HepG2 (cell line): ENCODE data around the gene MCRIP2. TPM values are rescaled to one million over a fixed set of nuclear protein-coding genes. Genes with fewer than 3 reads are reported as not detected.

Source experiments
- AHR ChIP-seq: IDR thresholded peaks from 2 replicates; pipeline ENCODE4 v1.6.1; 2018; ENCODE audit warnings: missing genetic modification reagents, missing compliant biosample characterization
- ASH2L ChIP-seq: fragments of 300-600, 200-600 bp; sonication (generic); IDR thresholded peaks from 2 replicates; pipeline ENCODE4 v1.7.0; 2017; ENCODE audit warnings: low read depth, mild to moderate bottlenecking, moderate library complexity, mixed read lengths, low read length; ENCODE audit not compliant: insufficient read length
- CENPT ChIP-seq: sonication (generic); formaldehyde crosslinking; IDR thresholded peaks from 2 replicates; pipeline ENCODE4 v1.8.0; 2022; ENCODE audit warnings: low read depth, mild to moderate bottlenecking, moderate library complexity, missing genetic modification reagents
- CHCHD3 ChIP-seq: sonication (generic); formaldehyde crosslinking; IDR thresholded peaks from 2 replicates; pipeline ENCODE4 v1.8.0; 2022; ENCODE audit warnings: mild to moderate bottlenecking, missing genetic modification reagents, moderate library complexity
- EEA1 ChIP-seq: sonication (generic); formaldehyde crosslinking; IDR thresholded peaks from 2 replicates; pipeline ENCODE4 v1.5.1; 2020; ENCODE audit warnings: mild to moderate bottlenecking, missing genetic modification reagents, borderline replicate concordance
- MED8 ChIP-seq: sonication (generic); formaldehyde crosslinking; IDR thresholded peaks from 2 replicates; pipeline ENCODE4 v1.8.1; 2023; ENCODE audit warnings: mild to moderate bottlenecking, missing genetic modification reagents; ENCODE audit not compliant: insufficient replicate concordance
- MTF2 ChIP-seq: sonication (generic); formaldehyde crosslinking; IDR thresholded peaks from 2 replicates; pipeline ENCODE4 v1.5.0; 2020; ENCODE audit warnings: missing genetic modification reagents, borderline replicate concordance
- PCBP2 ChIP-seq: fragments of 200-400 bp; formaldehyde crosslinking; optimal IDR thresholded peaks from 2 replicates; pipeline ENCODE3; 2018; ENCODE audit warnings: low read length, low read depth; ENCODE audit not compliant: poor library complexity, severe bottlenecking
- PHF5A ChIP-seq: IDR thresholded peaks from one replicate; pipeline ENCODE4 v1.6.1; 2018; ENCODE audit warnings: low read depth, missing genetic modification reagents; ENCODE audit not compliant: unreplicated experiment
- POLR2A ChIP-seq, 2 experiments: IDR thresholded peaks; 2 replicates each; pipeline ENCODE4 v1.6.1; 2011; ENCODE audit warnings: low read depth in 2 of 2, low read length in 2 of 2, mild to moderate bottlenecking in 1 of 2, moderate library complexity in 1 of 2; ENCODE audit not compliant: insufficient read depth in 1 of 2
- POLR2G ChIP-seq: fragments of 200-400 bp; formaldehyde crosslinking; IDR thresholded peaks from 2 replicates; pipeline ENCODE4 v1.6.1; 2018; ENCODE audit warnings: mild to moderate bottlenecking, low read depth, low read length, moderate library complexity
- SSRP1 ChIP-seq: IDR thresholded peaks from 2 replicates; pipeline ENCODE4 v1.6.1; 2016; ENCODE audit warnings: control low read depth
- TAF15 ChIP-seq: fragments of 200-400 bp; formaldehyde crosslinking; IDR thresholded peaks from one replicate; pipeline ENCODE4 v1.6.1; 2018; ENCODE audit warnings: mild to moderate bottlenecking, low read depth, low read length; ENCODE audit not compliant: poor library complexity, severe bottlenecking
- TFDP1 ChIP-seq: IDR thresholded peaks from 2 replicates; pipeline ENCODE4 v1.6.1; 2016; ENCODE audit warnings: missing compliant biosample characterization, missing genetic modification reagents, borderline replicate concordance
- TFDP2 ChIP-seq: sonication (generic); formaldehyde crosslinking; IDR thresholded peaks from 2 replicates; pipeline ENCODE4 v1.4.0; 2020; ENCODE audit warnings: missing genetic modification reagents
- ZBTB2 ChIP-seq: sonication (generic); formaldehyde crosslinking; IDR thresholded peaks from 2 replicates; pipeline ENCODE4 v1.8.0; 2022; ENCODE audit warnings: low read depth, missing genetic modification reagents
- ZBTB26 ChIP-seq: IDR thresholded peaks from 2 replicates; pipeline ENCODE4 v1.6.1; 2016; ENCODE audit warnings: missing compliant biosample characterization, missing genetic modification reagents, borderline replicate concordance
- ZEB1 ChIP-seq: IDR thresholded peaks from 2 replicates; pipeline ENCODE4 v1.6.1; 2012; ENCODE audit warnings: mild to moderate bottlenecking, low read depth, inconsistent platforms; ENCODE audit not compliant: insufficient replicate concordance
- ZNF136 ChIP-seq: sonication (generic); formaldehyde crosslinking; IDR thresholded peaks from 2 replicates; pipeline ENCODE4 v1.8.1; 2022; ENCODE audit warnings: low read depth, mild to moderate bottlenecking, moderate library complexity, missing genetic modification reagents
- ZNF354B ChIP-seq: sonication (generic); formaldehyde crosslinking; IDR thresholded peaks from 2 replicates; pipeline ENCODE4 v1.8.0; 2022; ENCODE audit warnings: mild to moderate bottlenecking, missing genetic modification reagents
- ZNF564 ChIP-seq: sonication (generic); formaldehyde crosslinking; IDR thresholded peaks from 2 replicates; pipeline ENCODE4 v1.8.1; 2023; ENCODE audit warnings: mild to moderate bottlenecking, missing genetic modification reagents
- ZSCAN21 ChIP-seq: sonication (generic); formaldehyde crosslinking; IDR thresholded peaks from 2 replicates; pipeline ENCODE4 v1.8.0; 2022; ENCODE audit warnings: mild to moderate bottlenecking, missing genetic modification reagents, moderate library complexity, borderline replicate concordance
- polyA plus RNA-seq, 8 experiments: library from polyadenylated mRNA; depleted of rRNA in 3 of 8; stranded (reverse) in 7 of 8; unstranded in 1 of 8; fragments of >200 nt; fragmentation: Illumina TruSeq in 4 of 8; extraction: Trizol in 4 of 8; gene quantifications; 2 replicates each; pipeline versions ENCODE4 v1.2.1 to v1.2.3, GENCODE V29; 2011 to 2016; ENCODE audit warnings: low read depth in 4 of 8, missing spikeins in 1 of 8, mixed read lengths in 1 of 8; ENCODE audit not compliant: insufficient read depth in 1 of 8
- total RNA-seq, 5 experiments: library from RNA; depleted of rRNA; stranded (reverse); fragments of >200 nt; fragmentation: Illumina TruSeq; extraction: Trizol; gene quantifications; 2 replicates each; pipeline ENCODE4 v1.2.3, GENCODE V29; 2016; ENCODE audit warnings: low read depth in 1 of 5
- TF ChIP-seq, protein P1 (sequence below): sonication (generic); formaldehyde crosslinking; IDR thresholded peaks from 2 replicates; pipeline ENCODE4 v1.5.0; 2020; ENCODE audit warnings: missing genetic modification reagents, mild to moderate bottlenecking, borderline replicate concordance

Gene MCRIP2
- total and polyA plus RNA-seq, 2 of the 13 experiments (the other 11 are each of a cell fraction or from before 2014, with no cell fraction given), result 39.6 to 76.7 TPM

GRCh38 chr16:636206-637080 is 5.2 kb upstream of the MCRIP2 start, which contains the start of gene METTL26 (continued):
- TF ChIP-seq TFDP2 (peak; percentile 88), MTF2 (CRISPR knock-in tag) (no peak), POLR2G (peak; percentile 86), ZEB1 (peak; percentile 72), ZNF354B (CRISPR knock-in tag) (peak; percentile 52; the same call in 1 of the 2 replicates), ZNF136 (CRISPR knock-in tag) (peak; percentile 67; the same call in 1 of the 2 replicates), ASH2L (peak; percentile 84), ZBTB26 (no peak), AHR (no peak; the same call in 1 of the 2 replicates), ZNF564 (CRISPR knock-in tag) (no peak), PCBP2 (no peak), TAF15 (no peak), ZSCAN21 (peak; percentile 18; the same call in 1 of the 2 replicates), POLR2A (IDR thresholded peaks at IDR 0.05; ENCODE audit: insufficient read depth in 1 of 2, low read depth in 2 of 2, low read length in 2 of 2) (peak; percentile 72 to 95), TFDP1 (CRISPR knock-in tag) (peak; percentile 87), CENPT (CRISPR knock-in tag) (0 out of 2 replicates have a peak, but pooled peaks have one; percentile 22), ZBTB2 (CRISPR knock-in tag) (peak; percentile 84), CHCHD3 (CRISPR knock-in tag) (peak; percentile 89; the same call in 1 of the 2 replicates), EEA1 (CRISPR knock-in tag) (peak; percentile 46; the same call in 1 of the 2 replicates), MED8 (CRISPR knock-in tag) (peak; percentile 73), SSRP1 (peak; percentile 94; the same call in 1 of the 2 replicates), PHF5A (CRISPR knock-in tag) (peak; percentile 23)
- TF ChIP-seq, protein P1, sequence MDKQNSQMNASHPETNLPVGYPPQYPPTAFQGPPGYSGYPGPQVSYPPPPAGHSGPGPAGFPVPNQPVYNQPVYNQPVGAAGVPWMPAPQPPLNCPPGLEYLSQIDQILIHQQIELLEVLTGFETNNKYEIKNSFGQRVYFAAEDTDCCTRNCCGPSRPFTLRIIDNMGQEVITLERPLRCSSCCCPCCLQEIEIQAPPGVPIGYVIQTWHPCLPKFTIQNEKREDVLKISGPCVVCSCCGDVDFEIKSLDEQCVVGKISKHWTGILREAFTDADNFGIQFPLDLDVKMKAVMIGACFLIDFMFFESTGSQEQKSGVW (CRISPR knock-in tag), result 0 out of 2 replicates have a peak, but pooled peaks have one; percentile 35
